ENCODE measurements around the gene SMIM24.

Gene SMIM24

DNA sequence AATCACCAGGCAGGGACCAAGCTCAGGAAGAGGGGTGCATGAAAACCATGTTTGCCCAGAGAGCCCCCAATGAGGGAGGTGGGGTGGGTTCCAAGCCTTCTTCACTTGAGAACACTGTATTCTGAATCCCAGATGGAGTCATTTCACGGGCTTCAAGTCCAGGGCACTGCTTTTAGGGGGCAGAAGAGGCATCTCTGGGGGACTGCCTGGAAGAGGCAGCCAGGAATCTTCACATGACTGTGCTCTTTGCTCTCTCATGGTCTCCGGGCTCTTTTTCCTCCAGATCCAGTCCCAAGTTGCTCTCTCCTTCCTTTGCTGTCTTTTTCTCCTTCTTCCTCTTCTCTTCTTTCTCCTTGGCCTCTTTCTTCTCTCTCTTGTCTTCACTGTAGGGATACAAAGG, 5.7 kb downstream of the SMIM24 start:
- no peak for DNase-seq (ENCODE audit: insufficient read length, low spot score)
- FAIRE-seq, result no peak
- TF ChIP-seq, protein P1, sequence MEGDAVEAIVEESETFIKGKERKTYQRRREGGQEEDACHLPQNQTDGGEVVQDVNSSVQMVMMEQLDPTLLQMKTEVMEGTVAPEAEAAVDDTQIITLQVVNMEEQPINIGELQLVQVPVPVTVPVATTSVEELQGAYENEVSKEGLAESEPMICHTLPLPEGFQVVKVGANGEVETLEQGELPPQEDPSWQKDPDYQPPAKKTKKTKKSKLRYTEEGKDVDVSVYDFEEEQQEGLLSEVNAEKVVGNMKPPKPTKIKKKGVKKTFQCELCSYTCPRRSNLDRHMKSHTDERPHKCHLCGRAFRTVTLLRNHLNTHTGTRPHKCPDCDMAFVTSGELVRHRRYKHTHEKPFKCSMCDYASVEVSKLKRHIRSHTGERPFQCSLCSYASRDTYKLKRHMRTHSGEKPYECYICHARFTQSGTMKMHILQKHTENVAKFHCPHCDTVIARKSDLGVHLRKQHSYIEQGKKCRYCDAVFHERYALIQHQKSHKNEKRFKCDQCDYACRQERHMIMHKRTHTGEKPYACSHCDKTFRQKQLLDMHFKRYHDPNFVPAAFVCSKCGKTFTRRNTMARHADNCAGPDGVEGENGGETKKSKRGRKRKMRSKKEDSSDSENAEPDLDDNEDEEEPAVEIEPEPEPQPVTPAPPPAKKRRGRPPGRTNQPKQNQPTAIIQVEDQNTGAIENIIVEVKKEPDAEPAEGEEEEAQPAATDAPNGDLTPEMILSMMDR (IDR thresholded peaks at IDR 0.05; ENCODE audit: insufficient read depth, missing control alignments), result no peak

DNA sequence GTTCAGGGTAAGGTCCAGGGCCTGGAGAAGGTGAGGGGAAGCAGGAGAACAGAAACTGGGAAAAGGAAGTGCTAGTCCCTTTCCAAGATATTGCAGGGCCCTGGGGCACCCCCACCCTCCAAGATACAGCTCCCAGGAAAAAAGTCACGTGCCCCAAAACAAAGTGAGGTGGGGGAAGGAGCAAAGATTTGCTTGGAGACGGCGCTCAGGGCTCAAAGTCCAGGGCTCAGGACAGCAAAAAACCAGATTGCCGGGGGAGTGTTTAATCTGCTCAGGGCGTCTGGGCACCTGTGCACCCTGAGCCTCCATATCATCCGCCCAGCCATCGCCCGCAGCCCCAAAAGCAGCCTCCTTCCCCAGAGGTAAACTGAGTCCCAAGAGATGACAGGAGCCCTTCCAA, 6.3 kb downstream of the SMIM24 start:
- FAIRE-seq, result no peak
- no peak for DNase-seq (ENCODE audit: insufficient read length, low spot score)
- TF ChIP-seq, protein P1 (IDR thresholded peaks at IDR 0.05; ENCODE audit: insufficient read depth, missing control alignments), result no peak

DNA sequence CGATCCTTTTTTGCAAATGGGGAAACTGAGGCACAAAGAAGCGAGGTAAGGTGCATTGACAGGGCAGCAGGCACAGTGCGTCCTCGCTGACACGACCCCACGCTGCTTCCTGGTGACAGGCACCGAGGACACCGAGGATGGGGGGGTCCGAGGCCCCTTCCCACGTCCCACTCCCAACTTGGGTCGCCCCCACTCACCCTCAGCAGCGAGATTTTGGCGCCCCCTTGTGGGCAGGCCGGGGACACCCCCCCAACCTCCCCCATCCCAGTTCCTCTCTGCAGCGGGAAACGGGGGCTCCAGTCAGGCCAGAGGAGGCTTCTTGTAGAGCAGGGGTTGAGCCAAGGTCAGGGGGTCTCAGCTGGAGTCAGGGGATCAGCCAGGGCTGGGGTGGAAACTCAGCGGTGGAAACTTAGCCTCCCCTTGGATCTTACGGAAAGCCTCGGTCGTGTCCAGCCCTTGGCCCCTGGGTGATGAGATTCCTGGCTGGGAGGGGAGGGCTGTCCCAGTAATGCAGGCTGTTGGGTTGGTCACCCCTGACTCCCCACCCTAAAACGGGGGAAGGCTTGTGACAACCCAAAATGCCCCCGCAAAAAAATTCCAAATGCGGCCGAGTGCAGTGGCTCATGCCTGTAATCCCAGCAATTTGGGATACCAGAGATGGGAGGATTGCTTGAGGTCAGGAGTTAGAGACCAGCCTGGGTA, 8.2 kb downstream of the SMIM24 start:
- FAIRE-seq (no peak), DNase-seq (ENCODE audit: insufficient read length, low spot score) (no peak)
- TF ChIP-seq, protein P1 (IDR thresholded peaks at IDR 0.05; ENCODE audit: insufficient read depth, missing control alignments), result peak; percentile 61

DNA sequence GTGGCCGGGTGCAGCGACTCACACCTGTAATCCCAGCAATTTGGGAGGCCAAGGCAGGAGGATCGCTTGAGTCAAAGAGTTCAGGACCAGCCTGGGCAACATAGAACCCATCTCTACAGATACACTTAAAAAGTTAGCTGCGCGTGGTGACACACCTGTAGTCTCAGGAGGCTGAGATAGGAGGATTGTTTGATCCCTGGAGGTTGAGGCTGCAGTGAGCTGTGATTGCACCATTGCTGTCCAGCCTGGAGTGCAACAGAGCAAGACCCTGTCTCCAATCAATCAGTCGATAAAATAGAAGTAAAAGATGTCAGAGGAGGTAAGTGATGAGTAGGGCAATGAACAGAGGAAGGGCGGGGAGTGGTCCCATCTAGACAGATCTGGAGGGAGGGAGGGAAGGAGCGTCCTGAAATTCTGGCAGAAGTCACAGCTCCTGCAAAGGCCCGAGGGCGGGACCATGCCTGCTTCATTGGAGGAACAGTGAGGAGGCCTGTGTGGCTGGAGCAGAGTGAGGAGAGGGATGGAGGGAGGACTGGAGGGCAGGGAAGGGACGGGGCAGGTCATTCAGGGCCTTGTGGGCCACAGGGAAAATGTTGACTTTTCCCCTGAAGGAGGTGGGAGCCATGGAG, 9.7 kb downstream of the SMIM24 start:
- TF ChIP-seq, protein P1 (IDR thresholded peaks at IDR 0.05; ENCODE audit: insufficient read depth, missing control alignments), result no peak
- no peak for FAIRE-seq
- DNase-seq (ENCODE audit: insufficient read length, low spot score), result no peak

DNA sequence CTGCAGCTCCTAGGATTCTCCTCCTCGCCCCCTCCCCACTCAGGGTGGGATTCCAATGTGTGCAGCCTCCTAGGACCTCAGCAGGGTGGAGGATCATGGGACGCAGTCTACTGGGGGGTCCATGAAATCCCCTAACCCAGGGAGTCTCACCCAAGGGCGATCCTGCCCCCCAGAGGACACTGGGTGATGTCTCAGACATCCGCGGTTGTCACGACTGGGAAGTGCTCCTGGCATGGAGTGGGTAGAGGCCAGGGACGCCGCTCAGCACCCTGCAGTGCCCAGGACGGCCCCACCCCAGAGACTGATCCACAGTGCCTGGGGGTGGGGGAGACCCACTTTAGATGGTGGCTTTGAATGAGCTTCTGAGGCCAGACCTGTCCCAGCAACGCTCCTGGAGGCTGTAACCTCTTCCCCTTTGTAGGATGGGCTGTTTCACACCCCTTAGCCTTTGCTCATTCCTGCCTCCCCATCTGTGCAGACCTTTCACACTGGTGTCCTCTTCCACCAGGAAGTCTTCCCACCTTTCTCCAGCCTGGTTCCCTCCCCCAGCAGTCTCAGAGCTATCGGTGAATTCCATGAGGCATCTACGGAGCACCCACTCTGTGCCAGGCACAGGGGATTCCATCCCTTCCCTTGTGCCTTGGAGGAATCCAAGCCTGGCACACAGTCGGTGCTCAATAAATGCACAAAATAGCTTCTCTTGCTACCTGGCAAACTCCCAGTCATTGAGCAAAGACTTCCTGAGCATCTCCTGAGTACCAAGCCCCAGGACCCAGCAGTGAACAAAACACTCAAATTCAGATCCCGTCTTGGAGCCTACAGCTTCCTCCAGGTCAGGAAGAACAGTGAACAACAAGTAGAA, 10.5 kb downstream of the SMIM24 start:
- TF ChIP-seq, protein P1 (IDR thresholded peaks at IDR 0.05; ENCODE audit: insufficient read depth, missing control alignments), result no peak

DNA sequence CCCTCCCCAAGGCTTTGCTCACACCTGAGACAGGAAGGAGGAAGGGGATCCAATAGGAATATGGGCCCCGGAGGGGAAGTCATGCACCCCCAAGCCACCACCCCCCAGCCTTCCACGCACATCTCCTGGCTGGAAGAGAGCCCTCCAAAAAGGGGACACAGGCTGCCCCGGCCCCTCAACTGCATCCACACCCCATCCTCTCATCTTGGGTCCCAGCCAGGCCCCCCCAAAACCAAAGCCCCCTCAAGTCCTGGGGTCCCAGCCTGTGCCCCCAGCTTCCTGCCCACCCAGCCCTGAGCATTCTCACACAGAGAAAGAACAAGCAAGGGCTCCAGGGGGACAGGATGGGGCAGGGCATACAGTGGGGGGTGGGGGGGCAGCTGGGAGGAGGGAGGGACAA, 12.1 kb downstream of the SMIM24 start:
- FAIRE-seq (no peak), DNase-seq (ENCODE audit: insufficient read length, low spot score) (no peak)
- TF ChIP-seq, protein P1 (IDR thresholded peaks at IDR 0.05; ENCODE audit: insufficient read depth, missing control alignments), result no peak

More for the DNA sequence above, 10.5 kb downstream of the SMIM24 start:
- FAIRE-seq (no peak), DNase-seq (ENCODE audit: insufficient read length, low spot score) (no peak)

Measured in D721Med (cell line).